ENCODE measurements around the gene ANG.

GRCh38 chr14:20652996-20653975 lies 35.3 kb upstream of the ANG start:
- no peak for TF ChIP-seq CTCF (IDR thresholded peaks at IDR 0.05; ENCODE audit: low read depth, low read length)
- no peak for TF ChIP-seq EZH2phosphoT487 (IDR thresholded peaks at IDR 0.05; ENCODE audit: low read depth)
